Measurements from ENCODE around the gene MYO3B. TPM values are rescaled to one million over a fixed set of nuclear protein-coding genes. Genes with fewer than 3 reads are reported as not detected.

Gene MYO3B
- total RNA-seq, 3 donors from 2014 or later (not counting 1 experiment from before 2014, with no cell fraction given) = 0.68 to 0.88 (median 0.75) TPM

DNA sequence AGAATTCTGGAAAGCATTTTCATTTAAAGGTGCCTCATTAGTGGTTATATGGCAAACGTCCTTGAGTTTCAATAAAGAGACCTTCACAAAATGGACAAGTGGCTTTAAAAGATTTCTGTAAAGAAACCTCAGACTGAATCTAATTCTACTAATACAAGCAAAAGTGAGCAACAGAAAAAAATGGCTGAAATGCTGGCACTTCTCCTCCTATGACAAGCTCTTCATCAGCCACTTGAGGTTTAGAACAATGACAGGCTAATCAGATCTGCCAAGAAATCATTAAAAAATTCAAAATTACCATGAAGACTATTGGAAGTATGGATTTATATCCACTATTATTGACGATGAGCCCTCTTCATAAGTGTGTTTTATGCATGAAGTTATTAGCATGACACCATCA is 71.8 kb downstream of the MYO3B start:
- H3K9me3 Mint-ChIP-seq = peaks cover 0 to 3% of the 10 kb centered on the region in 2 donors
- DNase-seq (no peak), ATAC-seq (no peak)
- no peaks in the 10 kb centered on the region for H3K36me3 Mint-ChIP-seq
- H3K27me3 ChIP-seq (ENCODE audit: control insufficient read depth, insufficient read depth, low read length) = no peaks in the 10 kb centered on the region
- no peaks in the 10 kb centered on the region for H3K9me3 ChIP-seq (ENCODE audit: control insufficient read depth, insufficient read depth, low read length)
- H3K4me1 ChIP-seq (ENCODE audit: control insufficient read depth, insufficient read depth, low read length) = no peaks in the 10 kb centered on the region
- H3K4me3 ChIP-seq (ENCODE audit: low read length) = no peak overlapping the region
- TF ChIP-seq CTCF (IDR thresholded peaks at IDR 0.05) = no peak
- no peak overlapping the region for H3K27ac Mint-ChIP-seq
- peaks cover 9 to 13% of the 10 kb centered on the region in 2 donors for H3K27me3 Mint-ChIP-seq (ENCODE audit: low read depth in 2 of 2)
- no peak overlapping the region for H3K4me3 Mint-ChIP-seq
- intact Hi-C loops (cut with micrococcal nuclease) = no loop called here
- H3K27ac ChIP-seq (ENCODE audit: low read length) = no peak overlapping the region
- WGBS (ENCODE audit: insufficient coverage) = 80% methylated on average over 1 of the region's 2 CpGs
- H3K4me1 Mint-ChIP-seq = no peaks in the 10 kb centered on the region
- no peaks in the 10 kb centered on the region for H3K36me3 ChIP-seq (ENCODE audit: control insufficient read depth, insufficient read depth, low read length)

DNA sequence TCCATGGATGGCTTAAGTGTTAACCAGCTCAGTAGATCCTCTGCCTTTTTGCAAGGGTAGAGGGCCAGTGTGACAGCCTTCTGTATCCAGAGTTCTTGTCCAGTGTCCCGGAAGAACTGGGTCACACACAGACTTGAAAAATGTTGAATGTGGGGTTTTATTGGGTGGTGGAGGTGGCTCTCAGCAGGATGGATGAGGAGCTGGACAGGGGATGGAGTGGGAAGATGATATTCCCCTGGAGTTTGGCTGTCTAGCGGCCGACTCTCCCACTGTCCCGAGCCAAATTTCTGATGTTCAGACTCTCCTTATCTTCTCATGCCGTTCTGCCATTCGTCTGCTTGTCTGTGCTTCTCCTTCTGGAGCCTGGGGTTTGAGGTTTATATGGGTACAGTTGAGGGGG is 72.6 kb downstream of the MYO3B start:
- intact Hi-C loops (cut with micrococcal nuclease) = no loop called here
- no peak for TF ChIP-seq CTCF (IDR thresholded peaks at IDR 0.05)
- Mint-ChIP-seq H3K4me1 (no peaks in the 10 kb centered on the region), H3K36me3 (no peaks in the 10 kb centered on the region), H3K27me3 (ENCODE audit: low read depth in 2 of 2) (peaks cover 9 to 13% of the 10 kb centered on the region in 2 donors), H3K4me3 (no peak overlapping the region), H3K27ac (no peak overlapping the region), H3K9me3 (peaks cover 0 to 3% of the 10 kb centered on the region in 2 donors)
- ATAC-seq (no peak), DNase-seq (no peak)
- Histone ChIP-seq H3K4me3 (ENCODE audit: low read length) (no peak overlapping the region), H3K9me3 (ENCODE audit: control insufficient read depth, insufficient read depth, low read length) (no peaks in the 10 kb centered on the region), H3K4me1 (ENCODE audit: control insufficient read depth, insufficient read depth, low read length) (no peaks in the 10 kb centered on the region), H3K27ac (ENCODE audit: low read length) (no peak overlapping the region), H3K36me3 (ENCODE audit: control insufficient read depth, insufficient read depth, low read length) (no peaks in the 10 kb centered on the region), H3K27me3 (ENCODE audit: control insufficient read depth, insufficient read depth, low read length) (no peaks in the 10 kb centered on the region)
- 94% methylated on average over 6 of the region's 6 CpGs for WGBS (ENCODE audit: insufficient coverage)

- Mint-ChIP-seq H3K27ac (no peak overlapping the region), H3K4me3 (no peak overlapping the region), H3K9me3 (peaks cover under 1 to 4% of the 10 kb centered on the region in 2 donors), H3K36me3 (no peaks in the 10 kb centered on the region), H3K4me1 (no peaks in the 10 kb centered on the region), H3K27me3 (ENCODE audit: low read depth in 2 of 2) (peaks cover 16 to 22% of the 10 kb centered on the region in 2 donors)
- Histone ChIP-seq H3K9me3 (ENCODE audit: control insufficient read depth, insufficient read depth, low read length) (no peaks in the 10 kb centered on the region), H3K4me3 (ENCODE audit: low read length) (no peak overlapping the region), H3K27ac (ENCODE audit: low read length) (no peak overlapping the region), H3K4me1 (ENCODE audit: control insufficient read depth, insufficient read depth, low read length) (no peaks in the 10 kb centered on the region), H3K27me3 (ENCODE audit: control insufficient read depth, insufficient read depth, low read length) (no peaks in the 10 kb centered on the region), H3K36me3 (ENCODE audit: control insufficient read depth, insufficient read depth, low read length) (no peaks in the 10 kb centered on the region)
- ATAC-seq (no peak), DNase-seq (no peak)
- no peak for TF ChIP-seq CTCF (IDR thresholded peaks at IDR 0.05)
- intact Hi-C loops (cut with micrococcal nuclease) = no loop called here
Measured at GRCh38 chr2:170252414-170252813, 74.5 kb downstream of the MYO3B start.

GRCh38 chr2:170253721-170254230 is 75.8 kb downstream of the MYO3B start:
- no peak overlapping the region for H3K4me3 Mint-ChIP-seq
- 67% methylated on average over 6 of the region's 6 CpGs for WGBS (ENCODE audit: insufficient coverage)
- peaks cover 21 to 25% of the 10 kb centered on the region in 2 donors for H3K27me3 Mint-ChIP-seq (ENCODE audit: low read depth in 2 of 2)
- peaks cover 3 to 6% of the 10 kb centered on the region in 2 donors for H3K9me3 Mint-ChIP-seq
- TF ChIP-seq CTCF (IDR thresholded peaks at IDR 0.05) = no peak
- intact Hi-C loops (cut with micrococcal nuclease) = no loop called here
- no peak for ATAC-seq
- no peaks in the 10 kb centered on the region for H3K4me1 ChIP-seq (ENCODE audit: control insufficient read depth, insufficient read depth, low read length)
- H3K27ac Mint-ChIP-seq = no peak overlapping the region
- H3K4me1 Mint-ChIP-seq = no peaks in the 10 kb centered on the region
- no peak for DNase-seq
- H3K27ac ChIP-seq (ENCODE audit: low read length) = no peak overlapping the region
- no peaks in the 10 kb centered on the region for H3K27me3 ChIP-seq (ENCODE audit: control insufficient read depth, insufficient read depth, low read length)
- no peaks in the 10 kb centered on the region for H3K36me3 Mint-ChIP-seq
- H3K36me3 ChIP-seq (ENCODE audit: control insufficient read depth, insufficient read depth, low read length) = no peaks in the 10 kb centered on the region
- no peaks in the 10 kb centered on the region for H3K9me3 ChIP-seq (ENCODE audit: control insufficient read depth, insufficient read depth, low read length)
- no peak overlapping the region for H3K4me3 ChIP-seq (ENCODE audit: low read length)
